GM21360 (cell line): ENCODE results near the gene RAP2A.

Experiments used
- ATAC-seq: cut with Tn5 transposase; IDR thresholded peaks from one replicate; pipeline ENCODE4 v1.9.1; 2021; ENCODE audit warnings: mild to moderate bottlenecking, moderate library complexity; ENCODE audit not compliant: unreplicated experiment

Gene RAP2A

DNA sequence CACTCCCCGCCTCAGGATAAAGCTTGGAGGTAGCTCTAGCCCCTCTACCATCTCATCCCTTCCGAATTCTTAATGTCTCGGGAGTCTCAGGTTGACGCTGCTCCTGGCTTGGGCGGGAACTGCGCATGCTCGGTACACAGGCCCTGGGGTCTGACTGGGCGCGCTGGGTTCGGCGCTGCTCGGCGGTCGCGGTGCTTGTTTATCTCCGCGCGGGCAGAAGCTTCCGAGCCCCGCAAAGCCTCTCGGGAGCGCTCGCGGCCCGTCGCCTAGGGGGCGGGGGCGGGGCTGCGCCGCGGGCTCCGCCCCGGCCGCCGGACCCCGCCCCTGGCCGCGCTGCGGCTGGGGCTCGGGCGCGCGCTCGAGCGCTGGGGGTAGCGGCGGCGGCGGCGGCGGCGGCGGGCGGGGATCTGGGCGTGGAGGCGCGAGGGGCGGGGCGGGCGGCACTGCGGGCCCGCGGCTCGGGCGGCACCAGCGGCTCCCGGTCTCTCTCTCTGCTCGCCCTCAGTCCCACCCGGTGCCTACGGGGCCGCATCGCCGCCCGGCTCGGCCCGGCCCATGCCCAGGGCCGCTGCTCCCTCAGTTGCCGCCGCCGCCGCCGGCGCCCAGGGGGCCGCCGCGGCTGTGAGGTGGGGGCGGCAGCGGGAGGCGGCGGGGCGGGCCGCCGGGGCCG, at the start of gene RAP2A:
RAP2A (plus strand) TSS at position 443 of the 670 bp plus-strand sequence. CDS start 302 bp downstream, outside the sequence.
- peak; percentile 39 for ATAC-seq

DNA sequence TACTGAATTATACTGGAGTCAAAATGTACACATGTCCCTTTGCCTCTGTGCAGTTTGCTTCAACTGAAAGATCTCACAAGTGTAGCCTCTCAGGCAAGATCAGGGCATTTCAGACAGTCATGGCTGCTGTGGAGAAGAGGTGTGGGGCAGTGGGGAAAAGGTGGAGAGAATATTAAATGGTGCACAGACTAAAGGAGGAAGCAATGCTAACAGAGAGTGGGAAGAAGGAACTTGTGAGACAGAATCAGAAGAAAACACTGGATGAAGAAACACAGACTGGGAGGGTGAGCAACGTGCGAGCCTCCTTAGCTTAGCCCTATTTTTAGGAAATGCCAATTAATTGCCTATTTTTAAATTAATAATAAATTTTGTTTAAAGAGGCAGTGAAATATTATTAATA, 49.6 kb upstream of the RAP2A start:
- no peak for ATAC-seq

- ATAC-seq, result no peak
These were observed 48.8 kb upstream of the RAP2A start for GRCh38 chr13:97385146-97385545.

DNA sequence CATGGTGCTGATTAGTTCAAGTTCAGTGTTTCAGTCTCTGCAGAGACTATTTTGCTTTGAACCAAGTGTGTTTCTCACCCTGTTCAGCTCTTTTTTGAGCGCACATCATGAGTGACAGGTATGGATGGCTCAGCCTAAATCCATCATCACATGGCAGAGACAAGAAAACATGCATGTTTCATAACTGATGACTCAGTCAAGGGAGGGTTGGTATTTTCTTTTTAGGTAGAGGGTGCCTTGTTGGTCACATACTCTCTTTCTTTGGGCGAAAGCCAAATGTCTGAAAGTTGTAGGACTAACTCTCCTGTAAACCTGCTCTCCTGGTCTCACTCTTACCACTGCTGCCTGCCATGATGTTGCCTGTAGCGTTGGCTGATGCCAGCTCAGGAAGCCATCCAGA, 48.1 kb upstream of the RAP2A start:
- no peak for ATAC-seq

DNA sequence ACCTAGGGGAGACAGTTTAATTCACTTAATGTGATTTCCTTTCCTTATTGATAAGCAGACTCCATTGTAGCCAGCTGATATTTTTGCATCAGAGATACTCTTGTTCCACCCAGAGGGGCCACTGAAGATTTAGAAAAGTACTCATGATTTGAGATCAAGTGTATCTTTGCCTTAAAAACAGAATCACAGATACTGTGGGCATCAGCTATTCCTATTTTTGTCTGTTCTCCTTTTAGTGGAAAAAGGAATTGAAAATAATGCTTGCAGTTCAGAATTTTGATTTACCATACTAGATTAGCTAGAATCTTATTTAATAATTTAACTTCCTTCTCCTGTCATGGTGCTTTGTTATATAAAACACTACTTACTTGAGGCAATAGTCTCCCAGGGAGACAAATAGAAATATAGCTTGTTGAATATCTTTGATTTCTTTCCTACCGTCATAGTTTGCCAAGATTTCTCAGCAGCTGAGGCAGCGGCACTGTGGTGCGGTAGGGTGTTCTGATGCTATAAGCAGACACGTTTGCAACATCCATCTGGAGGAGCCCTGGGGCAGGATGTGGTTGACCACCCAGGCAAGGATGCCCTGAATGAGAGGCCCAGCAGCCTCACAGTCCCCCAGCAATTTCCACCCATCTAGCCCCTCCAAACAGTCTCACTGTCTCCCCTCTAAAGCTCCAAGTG, 47.0 kb upstream of the RAP2A start:
- ATAC-seq, result no peak

DNA sequence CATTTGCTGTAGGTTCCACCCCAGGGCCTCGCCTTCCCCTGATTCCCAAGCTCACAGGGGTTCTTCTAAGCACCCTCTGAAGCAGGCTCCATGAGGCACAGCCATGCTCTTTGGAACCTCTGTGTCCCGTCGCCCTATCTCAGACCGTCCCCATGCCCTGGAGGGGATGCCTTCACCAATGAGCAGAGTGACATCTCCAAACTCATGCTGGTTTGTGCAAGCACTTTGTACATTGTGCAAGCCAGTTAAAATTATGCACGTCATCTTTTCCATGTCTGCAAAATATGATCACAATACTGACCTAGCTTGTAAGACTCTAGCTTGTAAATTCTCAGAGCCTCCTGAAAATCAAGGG, 46.5 kb upstream of the RAP2A start:
- ATAC-seq, result no peak

GRCh38 chr13:97387890-97388289, 46.1 kb upstream of the RAP2A start:
- ATAC-seq, result no peak

GRCh38 chr13:97388373-97388772, 45.6 kb upstream of the RAP2A start:
- no peak for ATAC-seq

GRCh38 chr13:97390941-97391600, 42.9 kb upstream of the RAP2A start:
- no peak for ATAC-seq

- no peak for ATAC-seq
These were observed 41.9 kb upstream of the RAP2A start for GRCh38 chr13:97392020-97392419.

GRCh38 chr13:97394542-97394941, 39.4 kb upstream of the RAP2A start:
- no peak for ATAC-seq

DNA sequence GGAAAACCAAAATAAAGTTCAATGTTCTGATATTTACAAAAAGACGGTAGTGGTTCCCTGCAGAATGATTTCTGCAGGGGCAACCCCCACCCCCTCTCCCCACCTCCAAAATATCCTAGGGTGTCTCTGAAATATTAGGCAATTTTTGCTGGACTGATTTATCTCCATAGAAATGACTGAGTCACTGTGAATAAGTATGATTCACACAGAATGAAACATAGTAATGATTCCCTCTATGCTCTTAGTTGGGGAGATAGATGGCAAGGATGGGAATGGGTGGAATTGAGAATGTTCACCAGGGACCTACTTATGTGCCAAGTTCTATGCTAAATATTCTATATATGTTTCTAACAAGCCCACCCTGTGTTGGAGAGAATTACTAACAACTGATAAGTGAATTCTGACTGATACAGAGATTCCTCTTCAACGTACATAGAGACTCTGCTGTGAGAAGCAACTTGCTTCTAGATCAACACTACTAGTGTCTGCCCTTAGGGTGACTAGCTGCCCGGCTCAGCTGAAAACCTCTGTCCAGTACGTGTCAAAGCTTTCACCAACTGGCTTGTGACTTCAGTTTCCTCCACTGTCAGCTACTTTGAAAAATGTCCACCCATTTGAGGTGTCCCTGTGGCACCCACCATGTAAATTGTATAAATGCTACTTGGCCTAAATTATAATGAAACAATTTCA, 38.4 kb upstream of the RAP2A start:
- ATAC-seq, result no peak

DNA sequence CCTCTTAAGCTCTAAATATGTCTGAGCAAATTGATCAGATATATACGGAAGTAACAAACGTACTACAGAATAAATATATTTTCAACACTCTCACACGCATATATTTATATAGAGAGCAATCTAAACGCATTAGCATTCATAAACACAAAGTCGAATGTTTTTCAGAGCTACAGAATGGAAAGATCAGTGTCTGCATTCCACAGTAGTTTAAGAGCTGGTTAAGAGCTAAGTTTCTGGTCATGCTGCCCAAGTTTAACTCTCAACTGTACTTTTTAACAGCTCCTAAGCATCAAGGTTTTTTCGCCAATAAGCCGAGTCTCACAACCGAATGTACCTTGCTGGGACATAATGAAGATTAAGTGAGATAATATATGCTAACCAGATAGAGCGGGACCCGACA, 36.7 kb upstream of the RAP2A start:
- ATAC-seq, result no peak

DNA sequence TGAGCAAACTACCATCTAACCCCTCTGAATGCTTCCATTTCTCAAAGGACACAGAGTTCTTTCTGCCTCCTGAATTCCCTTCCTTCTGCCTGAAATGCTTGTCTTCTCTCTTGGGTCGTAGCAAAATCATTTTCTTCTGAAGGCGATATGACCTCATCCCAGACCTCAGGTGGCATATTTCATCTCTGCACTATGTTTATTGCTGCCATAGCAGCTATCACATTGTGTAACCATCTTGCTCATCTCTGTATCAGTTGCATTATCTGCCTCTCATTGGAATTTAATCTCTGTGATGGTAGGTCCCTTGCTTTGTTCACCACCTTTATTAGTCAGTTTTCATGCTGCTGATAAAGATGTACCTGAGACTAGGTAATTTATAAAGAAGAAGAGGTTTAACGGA, 32.5 kb upstream of the RAP2A start:
- ATAC-seq, result no peak

DNA sequence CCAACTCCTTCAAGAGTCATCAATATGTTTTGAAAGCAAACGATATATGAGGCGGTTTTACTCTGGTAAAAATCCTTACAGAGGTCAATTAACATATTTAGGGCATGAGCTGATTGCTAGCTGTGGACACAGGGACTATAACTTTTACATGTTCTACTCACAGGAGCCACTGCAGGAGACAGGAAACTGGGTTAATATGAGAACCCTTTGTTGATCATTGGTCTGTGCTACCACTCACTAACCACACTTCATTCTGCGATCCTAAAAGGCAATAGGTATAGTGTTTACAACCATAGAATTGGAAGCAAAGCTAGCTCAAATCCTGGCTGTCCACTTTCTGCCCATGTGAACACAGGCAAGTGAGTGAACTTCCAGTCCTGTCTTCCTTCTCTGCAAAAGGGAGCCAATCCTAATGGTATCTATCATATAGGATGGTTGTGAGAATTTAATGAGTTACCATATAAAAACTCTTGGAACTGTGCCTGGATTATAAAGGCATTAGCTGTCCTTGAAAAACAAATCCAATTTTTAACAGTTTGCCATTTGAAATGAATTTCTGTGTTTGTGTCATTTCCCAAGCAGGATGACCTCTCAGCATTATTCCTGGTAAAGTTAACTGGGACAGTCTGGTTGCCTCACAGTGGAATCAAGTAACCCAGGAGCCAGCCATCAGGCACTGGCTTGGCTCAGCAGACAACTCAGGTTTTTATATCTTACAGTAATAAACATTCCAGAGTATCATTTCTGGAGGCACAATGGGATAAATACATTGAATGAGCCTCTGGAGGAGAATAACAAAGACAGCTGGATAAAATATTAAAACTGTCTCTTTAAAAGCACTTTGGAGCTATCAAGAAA, 29.8 kb upstream of the RAP2A start:
- no peak for ATAC-seq

DNA sequence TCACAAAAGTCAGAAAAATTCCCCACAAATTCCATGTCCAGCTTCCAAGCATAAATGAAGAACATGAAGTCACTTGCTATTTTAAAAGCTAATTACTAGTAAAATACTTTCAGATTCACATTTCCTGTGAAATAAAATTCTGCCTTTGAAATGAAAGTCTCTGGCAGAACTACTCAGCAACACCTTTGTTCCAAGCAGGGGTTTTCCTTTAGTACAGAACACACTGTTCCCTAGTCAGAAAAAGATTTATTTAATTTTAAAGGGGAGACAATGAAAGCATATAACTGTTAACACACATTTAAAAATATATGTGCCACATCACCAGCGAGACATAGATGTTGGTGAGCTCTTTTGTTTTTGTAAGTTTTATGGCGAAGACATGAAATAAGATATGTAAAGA, 26.4 kb upstream of the RAP2A start:
- ATAC-seq, result no peak

- ATAC-seq, result no peak
These were observed 25.0 kb upstream of the RAP2A start for GRCh38 chr13:97408938-97409337.

- ATAC-seq, result no peak
These were observed 22.0 kb upstream of the RAP2A start for GRCh38 chr13:97411984-97412383.

DNA sequence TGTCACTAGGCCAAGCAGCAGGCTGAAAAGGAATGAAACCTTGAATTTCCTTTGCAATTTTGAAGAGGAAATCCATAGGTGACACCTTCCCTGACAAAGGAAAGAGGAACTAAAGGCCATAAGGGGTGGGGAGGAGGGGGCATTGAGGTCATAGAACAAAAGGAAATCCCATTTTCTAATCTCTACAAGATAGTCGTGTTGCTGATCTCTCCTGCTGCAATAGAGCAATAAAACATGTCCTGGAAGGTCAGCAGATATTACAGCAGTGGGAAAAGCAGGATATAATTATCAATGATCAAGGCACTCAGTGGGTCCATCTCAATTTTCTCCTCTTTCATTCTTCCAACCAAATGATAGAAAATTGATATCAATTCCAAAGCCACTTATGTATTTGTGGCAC, 20.3 kb upstream of the RAP2A start:
- no peak for ATAC-seq

DNA sequence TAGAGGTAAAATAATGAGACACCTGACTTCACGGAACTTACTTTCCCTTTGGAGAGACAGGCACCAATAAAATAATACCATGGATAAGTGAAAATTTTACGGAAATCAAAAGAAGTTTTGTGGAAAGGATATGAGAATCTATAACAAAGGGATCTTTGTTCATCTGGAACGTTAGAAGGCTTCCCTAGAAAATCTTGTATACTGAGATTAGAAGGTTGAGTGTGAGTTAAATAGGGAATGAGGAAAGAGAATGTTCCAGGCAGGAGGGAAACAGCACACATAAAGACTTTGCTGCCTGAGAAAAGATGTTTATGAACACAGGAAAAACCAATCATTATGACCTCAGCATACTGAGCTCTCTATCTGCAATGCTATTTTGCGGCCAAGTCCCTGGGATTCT, 19.6 kb upstream of the RAP2A start:
- ATAC-seq, result no peak

DNA sequence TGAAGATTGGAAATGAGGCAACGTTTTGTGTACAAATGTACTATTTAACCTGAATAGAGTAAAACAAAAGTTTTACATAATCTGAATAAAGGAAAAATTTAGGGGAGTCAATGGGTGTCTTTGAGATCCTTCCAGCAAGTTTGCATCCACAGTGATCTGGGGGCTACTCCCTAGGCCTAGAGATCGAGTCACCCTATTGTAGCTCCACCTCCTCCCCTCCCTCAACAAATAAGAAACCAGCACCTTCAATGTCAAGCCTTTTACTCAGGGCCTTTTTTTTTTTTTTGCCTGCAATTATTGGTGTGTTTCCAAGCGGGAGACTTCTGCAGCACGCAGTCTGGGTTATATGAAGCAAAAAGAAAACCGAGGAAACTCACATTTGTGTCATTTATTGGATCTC, 16.3 kb upstream of the RAP2A start:
- ATAC-seq, result no peak
